HL-60 (cell line): ENCODE measurements around the gene CD7.
"Not testable (repeated sequence)": the region's sequence is repeated elsewhere in the genome, so short reads cannot be mapped to it uniquely, and the experiment has no call there.

Experiments
- DNase-seq, 2 experiments: peaks; one replicate each; pipeline ENCODE4 v3.0.0-alpha.2; 2010 to 2020; ENCODE audit warnings: low read depth in 1 of 2, low spot score in 1 of 2
- H3K27ac ChIP-seq: fragments of 250-450 bp; sonication (Bioruptor Pico); replicated peaks from 2 replicates; pipeline ENCODE4 v1.5.1; 2020; ENCODE audit warnings: mild to moderate bottlenecking, moderate library complexity
- H3K27me3 ChIP-seq: fragments of 250-450 bp; sonication (Bioruptor Pico); 2 replicates; pipeline ENCODE4 v1.5.1; 2021; ENCODE audit warnings: mild to moderate bottlenecking, moderate library complexity; ENCODE audit not compliant: insufficient read depth, poor library complexity, severe bottlenecking
- H3K4me3 ChIP-seq: replicated peaks from 2 replicates; pipeline ENCODE4 v1.5.1; 2011; ENCODE audit warnings: mild to moderate bottlenecking, control low read depth, low read length; ENCODE audit not compliant: insufficient read depth
- CTCF ChIP-seq: IDR thresholded peaks from one replicate; pipeline ENCODE4 v1.5.1; 2011; ENCODE audit warnings: low read length, control low read depth, inconsistent platforms; ENCODE audit not compliant: insufficient read depth
- GABPA ChIP-seq: IDR thresholded peaks from 2 replicates; pipeline ENCODE4 v1.6.1; 2012; ENCODE audit warnings: low read depth
- POLR2AphosphoS5 ChIP-seq: IDR thresholded peaks from 2 replicates; pipeline ENCODE4 v1.6.1; 2012; ENCODE audit warnings: low read depth
- SPI1 ChIP-seq: IDR thresholded peaks from 2 replicates; pipeline ENCODE4 v1.6.1; 2012; ENCODE audit warnings: low read depth, mild to moderate bottlenecking, borderline replicate concordance
- TF ChIP-seq, protein P1 (sequence below): IDR thresholded peaks from 2 replicates; pipeline ENCODE4 v1.6.1; 2012; ENCODE audit warnings: low read depth; ENCODE audit not compliant: insufficient replicate concordance

The CD7 gene

DNA sequence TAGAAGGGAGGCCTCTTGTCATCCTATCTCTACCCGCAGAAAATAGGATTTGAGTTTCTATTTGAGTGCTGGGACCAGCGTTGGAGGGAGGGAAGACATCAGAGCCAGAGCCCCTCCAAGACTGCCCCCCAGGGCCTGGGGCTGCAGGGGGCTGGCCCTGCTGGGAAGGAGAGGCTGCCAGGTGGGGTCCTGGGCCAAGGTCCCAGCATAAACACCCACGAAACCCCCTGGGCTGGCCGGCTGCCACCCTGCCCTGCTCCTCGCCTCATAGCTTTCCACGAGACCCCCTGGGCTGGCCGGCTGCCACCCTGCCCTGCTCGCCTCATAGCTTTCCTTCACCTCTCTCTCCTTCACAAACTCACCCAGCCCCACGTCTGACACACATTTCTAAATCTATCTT is 31.0 kb upstream of the CD7 start:
- H3K27me3 ChIP-seq: no peaks in the 10 kb centered on the region
- TF ChIP-seq GABPA (no peak), SPI1 (no peak), CTCF (no peak), POLR2AphosphoS5 (no peak)
- TF ChIP-seq, protein P1, sequence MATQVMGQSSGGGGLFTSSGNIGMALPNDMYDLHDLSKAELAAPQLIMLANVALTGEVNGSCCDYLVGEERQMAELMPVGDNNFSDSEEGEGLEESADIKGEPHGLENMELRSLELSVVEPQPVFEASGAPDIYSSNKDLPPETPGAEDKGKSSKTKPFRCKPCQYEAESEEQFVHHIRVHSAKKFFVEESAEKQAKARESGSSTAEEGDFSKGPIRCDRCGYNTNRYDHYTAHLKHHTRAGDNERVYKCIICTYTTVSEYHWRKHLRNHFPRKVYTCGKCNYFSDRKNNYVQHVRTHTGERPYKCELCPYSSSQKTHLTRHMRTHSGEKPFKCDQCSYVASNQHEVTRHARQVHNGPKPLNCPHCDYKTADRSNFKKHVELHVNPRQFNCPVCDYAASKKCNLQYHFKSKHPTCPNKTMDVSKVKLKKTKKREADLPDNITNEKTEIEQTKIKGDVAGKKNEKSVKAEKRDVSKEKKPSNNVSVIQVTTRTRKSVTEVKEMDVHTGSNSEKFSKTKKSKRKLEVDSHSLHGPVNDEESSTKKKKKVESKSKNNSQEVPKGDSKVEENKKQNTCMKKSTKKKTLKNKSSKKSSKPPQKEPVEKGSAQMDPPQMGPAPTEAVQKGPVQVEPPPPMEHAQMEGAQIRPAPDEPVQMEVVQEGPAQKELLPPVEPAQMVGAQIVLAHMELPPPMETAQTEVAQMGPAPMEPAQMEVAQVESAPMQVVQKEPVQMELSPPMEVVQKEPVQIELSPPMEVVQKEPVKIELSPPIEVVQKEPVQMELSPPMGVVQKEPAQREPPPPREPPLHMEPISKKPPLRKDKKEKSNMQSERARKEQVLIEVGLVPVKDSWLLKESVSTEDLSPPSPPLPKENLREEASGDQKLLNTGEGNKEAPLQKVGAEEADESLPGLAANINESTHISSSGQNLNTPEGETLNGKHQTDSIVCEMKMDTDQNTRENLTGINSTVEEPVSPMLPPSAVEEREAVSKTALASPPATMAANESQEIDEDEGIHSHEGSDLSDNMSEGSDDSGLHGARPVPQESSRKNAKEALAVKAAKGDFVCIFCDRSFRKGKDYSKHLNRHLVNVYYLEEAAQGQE: no peak
- H3K4me3 ChIP-seq: no peak overlapping the region
- no peak overlapping the region for H3K27ac ChIP-seq
- no peak for DNase-seq

DNA sequence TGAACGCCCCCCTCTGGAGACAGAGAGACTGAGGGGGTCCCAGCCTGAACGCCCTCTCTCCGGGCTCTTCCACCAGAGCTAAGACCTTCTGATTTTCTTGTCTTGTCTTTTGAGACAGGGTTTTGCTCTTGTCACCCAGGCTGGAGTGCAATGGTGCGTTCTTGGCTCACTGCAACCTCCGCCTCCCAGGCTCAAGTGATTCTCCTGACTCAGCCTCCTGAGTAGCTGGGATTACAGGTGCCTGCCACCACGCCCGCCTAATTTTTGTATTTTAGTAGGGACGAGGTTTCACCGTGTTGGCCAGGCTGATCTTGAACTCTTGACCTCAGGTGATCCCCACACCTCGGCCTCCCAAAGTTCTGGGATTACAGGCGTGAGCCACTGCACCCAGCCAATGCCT is 30.6 kb upstream of the CD7 start:
- H3K4me3 ChIP-seq, H3K27ac ChIP-seq, H3K27me3 ChIP-seq, DNase-seq: not testable (repeated sequence)

DNA sequence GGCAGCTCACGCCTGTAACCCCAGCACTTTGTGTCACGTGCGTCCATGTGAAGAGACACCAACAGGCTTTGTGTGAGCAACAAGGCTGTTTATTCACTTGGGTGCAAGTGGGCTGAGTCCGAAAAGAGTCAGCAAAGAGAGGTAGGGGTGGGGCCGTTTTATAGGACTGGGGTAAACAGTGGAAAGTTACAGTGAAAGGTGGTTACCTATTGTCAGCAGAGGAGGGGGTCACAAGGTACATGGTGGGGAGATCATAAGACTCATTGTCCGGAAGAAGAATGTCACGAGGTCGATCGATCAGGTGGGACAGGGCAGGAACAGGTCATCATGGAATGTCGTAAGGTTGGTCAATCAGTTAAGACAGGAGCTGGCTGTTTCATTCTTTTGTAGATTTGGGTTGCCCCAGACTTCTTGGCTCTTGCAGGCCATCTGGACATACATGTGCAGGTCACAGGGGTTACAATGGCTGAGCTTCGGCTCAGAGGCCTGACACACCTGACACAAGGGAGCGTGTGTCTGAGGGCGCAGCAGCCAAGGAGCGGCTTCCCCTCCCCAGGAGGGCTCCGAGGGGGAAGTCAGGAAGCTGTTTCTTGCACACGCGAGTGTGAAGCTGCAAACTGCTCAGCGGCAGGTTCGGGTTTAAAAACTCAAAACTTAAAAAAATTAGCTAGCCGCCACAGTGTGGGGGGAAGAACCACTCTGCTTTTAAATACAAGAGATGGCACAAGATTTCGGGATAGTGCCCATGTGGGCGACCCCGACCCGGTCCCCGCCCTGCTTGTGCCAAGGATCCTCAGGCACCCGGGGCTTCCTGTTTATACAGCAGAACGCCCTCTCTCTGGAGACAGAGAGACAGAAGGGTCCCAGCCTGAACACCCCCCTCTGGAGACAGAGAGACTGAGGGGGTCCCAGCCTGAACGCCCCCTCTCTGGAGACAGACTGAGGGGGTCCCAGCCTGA is 29.2 kb upstream of the CD7 start:
- peak; percentile 40; the same call in 1 of the 2 replicates for TF ChIP-seq SPI1
- no peak for TF ChIP-seq GABPA
- H3K27ac ChIP-seq: no peak overlapping the region
- DNase-seq: peak in 1 of 2 experiments; percentile 52
- H3K4me3 ChIP-seq: peak overlapping the region; percentile 6; the same call in 1 of the 2 replicates
- no peaks in the 10 kb centered on the region for H3K27me3 ChIP-seq

DNA sequence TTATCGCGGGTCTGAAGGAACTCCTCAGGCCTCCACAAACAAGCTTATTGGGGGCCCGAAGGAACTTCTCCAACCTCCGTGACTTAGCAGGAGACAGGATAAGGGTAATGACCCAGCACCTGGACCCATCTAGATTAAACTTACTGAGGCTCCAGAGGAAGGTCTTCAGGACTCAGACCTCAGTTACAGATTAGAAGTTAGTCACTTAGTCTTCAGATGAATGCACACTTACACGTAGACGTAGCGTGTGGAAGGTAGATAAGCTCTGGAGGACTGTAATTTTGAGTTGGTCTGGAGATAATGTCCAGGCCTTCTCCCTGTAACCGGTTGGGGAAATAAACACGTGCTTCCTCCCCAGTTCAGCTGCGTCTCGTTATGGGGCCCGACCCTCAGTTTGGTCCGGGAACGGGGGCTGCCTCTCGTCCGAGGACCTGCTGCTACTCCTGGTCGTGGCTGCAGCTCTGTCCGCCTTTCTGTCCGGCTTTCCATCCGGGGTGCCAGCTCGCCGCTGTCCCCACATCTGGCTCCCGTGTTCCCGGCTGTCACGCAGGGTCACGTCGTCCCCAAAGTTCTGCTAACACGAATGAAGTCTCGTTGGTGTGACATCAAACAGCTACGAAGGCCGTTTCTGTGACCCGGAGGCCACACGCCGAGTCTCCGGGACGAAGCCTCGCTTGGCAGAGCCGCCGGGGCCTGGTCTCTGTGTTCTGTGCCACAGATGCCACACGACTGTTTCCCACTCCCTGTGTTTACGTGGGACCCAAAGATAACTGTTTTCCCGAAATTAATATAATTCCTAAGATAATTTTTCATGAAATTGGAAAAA is 28.0 kb upstream of the CD7 start:
- H3K4me3 ChIP-seq: no peak overlapping the region
- no peak overlapping the region for H3K27ac ChIP-seq
- TF ChIP-seq CTCF: no peak
- TF ChIP-seq, protein P1: no peak
- TF ChIP-seq SPI1: no peak
- no peak for TF ChIP-seq POLR2AphosphoS5
- TF ChIP-seq GABPA: no peak
- H3K27me3 ChIP-seq: no peaks in the 10 kb centered on the region
- no peak for DNase-seq
